ENCODE measurements around the gene DPF3.

Gene DPF3

GRCh38 chr14:72723858-72724530 lies 169.9 kb downstream of the DPF3 start:
- no peak for DNase-seq
- WGBS (ENCODE audit: extremely low coverage, insufficient coverage, insufficient read length), result no CpG with 5 or more reads among the region's 6 CpGs

GRCh38 chr14:72722201-72722785 lies 171.6 kb downstream of the DPF3 start:
- WGBS (ENCODE audit: extremely low coverage, insufficient coverage, insufficient read length), result no CpG with 5 or more reads among the region's 11 CpGs
- Histone ChIP-seq H2BK5ac (ENCODE audit: low read depth, low read length, poor library complexity) (no peak overlapping the region), H3K27me3 (ENCODE audit: insufficient read depth, low read length) (no peaks in the 10 kb centered on the region), H2BK12ac (ENCODE audit: low read length) (no peak overlapping the region), H3K9ac (ENCODE audit: low read length) (no peak overlapping the region), H4K91ac (ENCODE audit: low read depth, low read length) (no peak overlapping the region), H3K79me2 (ENCODE audit: control insufficient read depth, insufficient read depth, low read length, poor library complexity) (no peaks in the 10 kb centered on the region), H3K4me2 (ENCODE audit: low read length) (no peak overlapping the region), H4K12ac (ENCODE audit: low read depth, low read length) (no peak overlapping the region), H3K36me3 (ENCODE audit: control insufficient read depth in 1 of 2, insufficient read depth in 2 of 2, low read length in 2 of 2) (no peaks in the 10 kb centered on the region), H2AK5ac (ENCODE audit: low read length) (no peak overlapping the region), H2BK120ac (ENCODE audit: insufficient read depth, low read length, poor library complexity) (no peak overlapping the region), H3K4me3 (ENCODE audit: low read depth, low read length) (no peak overlapping the region), H3K4me1 (ENCODE audit: control insufficient read depth in 1 of 2, insufficient read depth in 2 of 2, low read length in 2 of 2) (peaks cover 5 to 11% of the 10 kb centered on the region in 2 experiments), H3K27ac (ENCODE audit: low read depth, low read length) (no peak overlapping the region), H3K14ac (ENCODE audit: low read length) (no peak overlapping the region), H3K23ac (ENCODE audit: low read length) (no peak overlapping the region), H2AFZ (ENCODE audit: insufficient read depth, low read length, poor library complexity) (no peak overlapping the region), H3K18ac (ENCODE audit: low read length) (no peak overlapping the region), H3K9me3 (ENCODE audit: insufficient read depth, low read depth, low read length) (peaks cover 4% of the 10 kb centered on the region), H3K79me1 (ENCODE audit: low read length) (no peaks in the 10 kb centered on the region), H4K8ac (ENCODE audit: low read depth, low read length) (no peak overlapping the region), H3K4ac (ENCODE audit: low read depth, low read length) (no peak overlapping the region)
- DNase-seq, result no peak

More at GRCh38 chr14:72723858-72724530, 169.9 kb downstream of the DPF3 start:
- no peak overlapping the region for H3K27ac ChIP-seq (ENCODE audit: low read depth, low read length)
- H2AFZ ChIP-seq (ENCODE audit: insufficient read depth, low read length, poor library complexity), result no peak overlapping the region
- no peak overlapping the region for H2BK5ac ChIP-seq (ENCODE audit: low read depth, low read length, poor library complexity)
- no peak overlapping the region for H2BK12ac ChIP-seq (ENCODE audit: low read length)
- H2BK120ac ChIP-seq (ENCODE audit: insufficient read depth, low read length, poor library complexity), result no peak overlapping the region
- H2AK5ac ChIP-seq (ENCODE audit: low read length), result no peak overlapping the region
- no peaks in the 10 kb centered on the region for H3K79me2 ChIP-seq (ENCODE audit: control insufficient read depth, insufficient read depth, low read length, poor library complexity)
- peaks cover 5 to 11% of the 10 kb centered on the region in 2 experiments for H3K4me1 ChIP-seq (ENCODE audit: control insufficient read depth in 1 of 2, insufficient read depth in 2 of 2, low read length in 2 of 2)
- no peaks in the 10 kb centered on the region for H3K79me1 ChIP-seq (ENCODE audit: low read length)
- H3K4me2 ChIP-seq (ENCODE audit: low read length), result no peak overlapping the region
- H4K8ac ChIP-seq (ENCODE audit: low read depth, low read length), result no peak overlapping the region
- no peak overlapping the region for H3K9ac ChIP-seq (ENCODE audit: low read length)
- no peak overlapping the region for H3K18ac ChIP-seq (ENCODE audit: low read length)
- H4K91ac ChIP-seq (ENCODE audit: low read depth, low read length), result no peak overlapping the region
- no peak overlapping the region for H3K23ac ChIP-seq (ENCODE audit: low read length)
- no peak overlapping the region for H3K14ac ChIP-seq (ENCODE audit: low read length)
- H3K9me3 ChIP-seq (ENCODE audit: insufficient read depth, low read depth, low read length), result peaks cover 4% of the 10 kb centered on the region
- H3K4me3 ChIP-seq (ENCODE audit: low read depth, low read length), result no peak overlapping the region
- no peaks in the 10 kb centered on the region for H3K36me3 ChIP-seq (ENCODE audit: control insufficient read depth in 1 of 2, insufficient read depth in 2 of 2, low read length in 2 of 2)
- no peak overlapping the region for H3K4ac ChIP-seq (ENCODE audit: low read depth, low read length)
- no peak overlapping the region for H4K12ac ChIP-seq (ENCODE audit: low read depth, low read length)
- no peaks in the 10 kb centered on the region for H3K27me3 ChIP-seq (ENCODE audit: insufficient read depth, low read length)

- no peak for DNase-seq
- Histone ChIP-seq H4K8ac (ENCODE audit: low read depth, low read length) (no peak overlapping the region), H3K4me3 (ENCODE audit: low read depth, low read length) (no peak overlapping the region), H3K36me3 (ENCODE audit: control insufficient read depth in 1 of 2, insufficient read depth in 2 of 2, low read length in 2 of 2) (no peaks in the 10 kb centered on the region), H3K23ac (ENCODE audit: low read length) (no peak overlapping the region), H4K91ac (ENCODE audit: low read depth, low read length) (no peak overlapping the region), H3K27me3 (ENCODE audit: insufficient read depth, low read length) (no peaks in the 10 kb centered on the region), H3K4ac (ENCODE audit: low read depth, low read length) (no peak overlapping the region), H4K12ac (ENCODE audit: low read depth, low read length) (no peak overlapping the region), H3K18ac (ENCODE audit: low read length) (no peak overlapping the region), H2BK12ac (ENCODE audit: low read length) (no peak overlapping the region), H3K79me2 (ENCODE audit: control insufficient read depth, insufficient read depth, low read length, poor library complexity) (no peaks in the 10 kb centered on the region), H2AK5ac (ENCODE audit: low read length) (no peak overlapping the region), H2AFZ (ENCODE audit: insufficient read depth, low read length, poor library complexity) (no peak overlapping the region), H3K9ac (ENCODE audit: low read length) (no peak overlapping the region), H2BK120ac (ENCODE audit: insufficient read depth, low read length, poor library complexity) (no peak overlapping the region), H3K14ac (ENCODE audit: low read length) (no peak overlapping the region), H3K4me2 (ENCODE audit: low read length) (no peak overlapping the region), H3K27ac (ENCODE audit: low read depth, low read length) (no peak overlapping the region), H3K4me1 (ENCODE audit: control insufficient read depth in 1 of 2, insufficient read depth in 2 of 2, low read length in 2 of 2) (peaks cover 2 to 7% of the 10 kb centered on the region in 2 experiments), H2BK5ac (ENCODE audit: low read depth, low read length, poor library complexity) (no peak overlapping the region), H3K79me1 (ENCODE audit: low read length) (no peaks in the 10 kb centered on the region), H3K9me3 (ENCODE audit: insufficient read depth, low read depth, low read length) (peaks cover 4% of the 10 kb centered on the region)
These were observed 172.8 kb downstream of the DPF3 start for GRCh38 chr14:72721083-72721482.

GRCh38 chr14:72717220-72717619 lies 176.7 kb downstream of the DPF3 start:
- H3K27ac ChIP-seq (ENCODE audit: low read depth, low read length), result no peak overlapping the region
- no peak overlapping the region for H2AFZ ChIP-seq (ENCODE audit: insufficient read depth, low read length, poor library complexity)
- no peak overlapping the region for H3K23ac ChIP-seq (ENCODE audit: low read length)
- WGBS (ENCODE audit: extremely low coverage, insufficient coverage, insufficient read length), result no CpG with 5 or more reads among the region's 2 CpGs
- no peak overlapping the region for H2BK5ac ChIP-seq (ENCODE audit: low read depth, low read length, poor library complexity)
- peaks cover 2% of the 10 kb centered on the region for H3K9me3 ChIP-seq (ENCODE audit: insufficient read depth, low read depth, low read length)
- no peak overlapping the region for H3K9ac ChIP-seq (ENCODE audit: low read length)
- H4K12ac ChIP-seq (ENCODE audit: low read depth, low read length), result no peak overlapping the region
- no peak overlapping the region for H2AK5ac ChIP-seq (ENCODE audit: low read length)
- H2BK120ac ChIP-seq (ENCODE audit: insufficient read depth, low read length, poor library complexity), result no peak overlapping the region
- peaks cover 0 to 3% of the 10 kb centered on the region in 2 experiments for H3K36me3 ChIP-seq (ENCODE audit: control insufficient read depth in 1 of 2, insufficient read depth in 2 of 2, low read length in 2 of 2)
- H3K18ac ChIP-seq (ENCODE audit: low read length), result no peak overlapping the region
- H3K4me3 ChIP-seq (ENCODE audit: low read depth, low read length), result no peak overlapping the region
- H4K8ac ChIP-seq (ENCODE audit: low read depth, low read length), result no peak overlapping the region
- H3K27me3 ChIP-seq (ENCODE audit: insufficient read depth, low read length), result no peaks in the 10 kb centered on the region
- no peak overlapping the region for H2BK12ac ChIP-seq (ENCODE audit: low read length)
- H4K91ac ChIP-seq (ENCODE audit: low read depth, low read length), result no peak overlapping the region
- no peak overlapping the region for H3K14ac ChIP-seq (ENCODE audit: low read length)
- H3K4ac ChIP-seq (ENCODE audit: low read depth, low read length), result no peak overlapping the region
- H3K79me1 ChIP-seq (ENCODE audit: low read length), result no peaks in the 10 kb centered on the region
- no peaks in the 10 kb centered on the region for H3K79me2 ChIP-seq (ENCODE audit: control insufficient read depth, insufficient read depth, low read length, poor library complexity)
- H3K4me2 ChIP-seq (ENCODE audit: low read length), result no peak overlapping the region
- no peak for DNase-seq
- H3K4me1 ChIP-seq (ENCODE audit: control insufficient read depth in 1 of 2, insufficient read depth in 2 of 2, low read length in 2 of 2), result peaks cover 0 to 6% of the 10 kb centered on the region in 2 experiments

Data from trophoblast cell (in vitro differentiated cells and primary cell).